OCI-LY7 (cell line): ENCODE results near the gene SORCS1. TPM values are rescaled to one million over a fixed set of nuclear protein-coding genes. Genes with fewer than 3 reads are reported as not detected.

Source experiments
- BruUV-seq: library from RNA; stranded (reverse); fragments of 400-500 nt; replicated peaks from 2 replicates; lab custom pipeline; 2021; lab: Mats Ljungman, UMichigan
- CTCF ChIA-PET: fragments of 300-600 bp; sonication (Branson Sonifier 250); formaldehyde crosslinking; loops from one replicate; lab custom pipeline; 2022; ENCODE audit warnings: antibody characterized with exemption; ENCODE audit not compliant: unreplicated experiment; lab: Charles Lee
- POLR2A ChIA-PET: fragments of 300-600 bp; sonication (Branson Sonifier 250); formaldehyde crosslinking; loops from one replicate; lab custom pipeline; 2022; ENCODE audit warnings: antibody characterized with exemption; lab: Charles Lee
- DNase-seq: peaks from one replicate; pipeline ENCODE4 v3.0.0-alpha.2; 2015; ENCODE audit warnings: low spot score
- H2AFZ ChIP-seq: fragments of 200-600 bp; sonication (generic), shearing (Covaris generic); 2 replicates; pipeline ENCODE4 v1.6.1; 2014; ENCODE audit warnings: mild to moderate bottlenecking, antibody characterized with exemption, low read length, moderate library complexity
- H3K27ac ChIP-seq: fragments of 200-600 bp; sonication (generic); 2 replicates; pipeline ENCODE4 v1.5.1; 2014; ENCODE audit warnings: mixed run types, low read depth, mild to moderate bottlenecking, moderate library complexity, low read length, inconsistent platforms; ENCODE audit not compliant: poor library complexity, severe bottlenecking
- H3K36me3 ChIP-seq: fragments of 200-600 bp; sonication (generic); 2 replicates; pipeline ENCODE4 v1.6.1; 2014; ENCODE audit warnings: mild to moderate bottlenecking, antibody characterized with exemption, low read length, moderate library complexity, mixed read lengths; ENCODE audit not compliant: insufficient read depth
- H3K4me1 ChIP-seq: fragments of 200-600 bp; sonication (generic); 2 replicates; pipeline ENCODE4 v1.5.1; 2014; ENCODE audit warnings: mild to moderate bottlenecking, low read length; ENCODE audit not compliant: insufficient read depth, poor library complexity, severe bottlenecking
- H3K4me2 ChIP-seq: fragments of 200-600 bp; sonication (generic); 2 replicates; pipeline ENCODE4 v1.6.1; 2014; ENCODE audit warnings: mild to moderate bottlenecking, low read length
- H3K4me3 ChIP-seq: fragments of 200-600 bp; sonication (generic); 2 replicates; pipeline ENCODE4 v1.5.1; 2014; ENCODE audit warnings: mild to moderate bottlenecking, low read depth, low read length; ENCODE audit not compliant: poor library complexity, severe bottlenecking
- H3K79me2 ChIP-seq: fragments of 200-600 bp; sonication (generic); 2 replicates; pipeline ENCODE4 v1.6.1; 2016; ENCODE audit warnings: low read depth, mild to moderate bottlenecking, low read length, moderate library complexity, mixed read lengths; ENCODE audit not compliant: insufficient read depth
- H3K9me2 ChIP-seq: fragments of 200-600 bp; sonication (generic); 2 replicates; pipeline ENCODE4 v1.6.1; 2016; ENCODE audit warnings: mild to moderate bottlenecking, low read length, mixed read lengths; ENCODE audit not compliant: insufficient read depth
- H3K9me3 ChIP-seq: fragments of 200-600 bp; sonication (generic); 2 replicates; pipeline ENCODE4 v1.6.1; 2014; ENCODE audit warnings: mild to moderate bottlenecking, mixed run types, low read length, mixed read lengths
- H4K20me1 ChIP-seq: fragments of 200-600 bp; sonication (generic); 2 replicates; pipeline ENCODE4 v1.6.1; 2014; ENCODE audit warnings: mild to moderate bottlenecking, antibody characterized with exemption, low read length, moderate library complexity, mixed read lengths; ENCODE audit not compliant: insufficient read depth
- EZH2phosphoT487 ChIP-seq: fragments of 200-600 bp; sonication (generic); IDR thresholded peaks from 2 replicates; pipeline ENCODE4 v1.6.1; 2018; ENCODE audit warnings: low read depth, borderline replicate concordance, mild to moderate bottlenecking, mixed run types, antibody characterized with exemption, low read length, moderate library complexity, mixed read lengths
- intact Hi-C: fragments of 100-400 bp; cut with micrococcal nuclease; formaldehyde crosslinking; loops from one replicate; pipeline ENCODE4 v1.10.0; 2022; ENCODE audit not compliant: unreplicated experiment
- total RNA-seq, 2 experiments: library from RNA; depleted of rRNA in 1 of 2; stranded (reverse); fragments of >200 nt in 1 of 2; shearing (Covaris generic) in 1 of 2; gene quantifications; 2 replicates each; pipeline ENCODE4 v1.2.3, GENCODE V29; 2014 to 2022
- TF ChIP-seq, protein P1 (sequence below): fragments of 200-600 bp; sonication (generic); conservative IDR thresholded peaks from 2 replicates; pipeline ENCODE4 v1.5.1; 2014; ENCODE audit warnings: mild to moderate bottlenecking, antibody characterized with exemption, low read length, moderate library complexity, mixed read lengths

Gene SORCS1
- total RNA-seq, 2 experiments from 2014 or later, result not detected

DNA sequence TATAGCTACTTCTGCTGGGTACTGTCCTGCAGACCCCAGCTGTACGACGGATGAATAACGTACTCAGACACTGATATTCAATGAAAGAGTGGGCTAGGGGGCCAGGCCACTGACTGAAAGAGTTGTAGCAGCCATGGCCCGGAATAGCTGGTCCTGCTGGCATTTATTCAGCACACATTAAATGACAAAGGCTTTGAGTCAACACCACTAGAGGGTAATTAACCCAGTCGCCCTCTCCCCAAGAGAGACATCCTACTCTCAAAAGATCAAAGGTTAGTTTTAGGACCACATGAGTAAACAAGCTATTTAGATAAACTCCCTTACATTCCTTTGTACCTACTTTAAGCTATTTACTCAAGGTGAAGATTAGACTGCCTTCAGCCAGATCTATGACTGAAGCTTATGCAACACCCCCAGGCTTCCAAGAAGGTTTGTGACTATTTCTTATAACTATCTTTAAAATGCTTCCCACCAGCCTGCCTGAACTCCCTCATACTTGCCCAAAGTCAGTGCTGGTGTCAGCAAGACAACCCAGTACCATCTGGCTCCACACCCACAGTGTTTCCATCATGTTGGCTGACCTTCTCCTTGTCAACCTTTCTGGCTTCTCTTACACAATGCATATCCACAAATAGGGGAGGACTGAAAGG, 629.1 kb downstream of the SORCS1 start:
- Histone ChIP-seq H2AFZ (no peak overlapping the region), H3K79me2 (no peaks in the 10 kb centered on the region), H3K4me3 (no peak overlapping the region), H3K9me3 (no peaks in the 10 kb centered on the region), H3K9me2 (no peaks in the 10 kb centered on the region), H3K36me3 (no peaks in the 10 kb centered on the region), H3K4me2 (no peak overlapping the region), H3K27ac (no peak overlapping the region), H3K4me1 (no peaks in the 10 kb centered on the region), H4K20me1 (no peaks in the 10 kb centered on the region)
- ChIA-PET POLR2A (interaction anchor here (0.6 to 1.2 kb wide), 2 partner anchors 54 to 454 kb away, joined by 4 to 6 read pairs; no protein-coding TSS in a partner anchor), CTCF (no interaction called here)
- TF ChIP-seq, protein P1, sequence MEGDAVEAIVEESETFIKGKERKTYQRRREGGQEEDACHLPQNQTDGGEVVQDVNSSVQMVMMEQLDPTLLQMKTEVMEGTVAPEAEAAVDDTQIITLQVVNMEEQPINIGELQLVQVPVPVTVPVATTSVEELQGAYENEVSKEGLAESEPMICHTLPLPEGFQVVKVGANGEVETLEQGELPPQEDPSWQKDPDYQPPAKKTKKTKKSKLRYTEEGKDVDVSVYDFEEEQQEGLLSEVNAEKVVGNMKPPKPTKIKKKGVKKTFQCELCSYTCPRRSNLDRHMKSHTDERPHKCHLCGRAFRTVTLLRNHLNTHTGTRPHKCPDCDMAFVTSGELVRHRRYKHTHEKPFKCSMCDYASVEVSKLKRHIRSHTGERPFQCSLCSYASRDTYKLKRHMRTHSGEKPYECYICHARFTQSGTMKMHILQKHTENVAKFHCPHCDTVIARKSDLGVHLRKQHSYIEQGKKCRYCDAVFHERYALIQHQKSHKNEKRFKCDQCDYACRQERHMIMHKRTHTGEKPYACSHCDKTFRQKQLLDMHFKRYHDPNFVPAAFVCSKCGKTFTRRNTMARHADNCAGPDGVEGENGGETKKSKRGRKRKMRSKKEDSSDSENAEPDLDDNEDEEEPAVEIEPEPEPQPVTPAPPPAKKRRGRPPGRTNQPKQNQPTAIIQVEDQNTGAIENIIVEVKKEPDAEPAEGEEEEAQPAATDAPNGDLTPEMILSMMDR, result no peak
- TF ChIP-seq EZH2phosphoT487, result no peak
- intact Hi-C loops, result no loop called here
- BruUV-seq, result no TSS peak
- no peak for DNase-seq

DNA sequence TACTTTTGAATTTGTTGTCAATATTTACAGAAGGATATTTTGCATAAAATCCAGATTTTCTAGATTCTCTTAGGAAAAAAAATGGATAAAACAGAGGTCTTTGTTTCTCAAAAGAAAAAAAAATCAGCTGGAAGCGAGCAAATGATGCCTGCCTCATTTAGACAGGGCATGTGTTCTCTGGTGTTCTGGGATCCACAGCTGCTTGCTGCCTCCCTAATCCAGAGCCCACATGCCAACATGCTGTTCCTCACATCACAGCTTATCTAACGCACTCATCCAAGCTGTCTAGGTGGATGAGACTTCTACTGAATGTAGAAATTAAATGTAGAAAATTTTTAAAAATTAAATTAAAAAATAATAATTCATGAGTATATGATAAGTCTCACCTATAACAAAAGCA, 630.1 kb downstream of the SORCS1 start:
- H2AFZ ChIP-seq, result no peak overlapping the region
- TF ChIP-seq EZH2phosphoT487, result no peak
- TF ChIP-seq, protein P1, result no peak
- H3K4me2 ChIP-seq, result no peak overlapping the region
- no peak overlapping the region for H3K27ac ChIP-seq
- H3K9me3 ChIP-seq, result no peaks in the 10 kb centered on the region
- CTCF ChIA-PET, result no interaction called here
- no peaks in the 10 kb centered on the region for H3K36me3 ChIP-seq
- POLR2A ChIA-PET, result no interaction called here
- H3K79me2 ChIP-seq, result no peaks in the 10 kb centered on the region
- no peak for DNase-seq
- no TSS peak for BruUV-seq
- no peak overlapping the region for H3K4me3 ChIP-seq
- intact Hi-C loops, result no loop called here
- no peaks in the 10 kb centered on the region for H3K4me1 ChIP-seq
- H4K20me1 ChIP-seq, result no peaks in the 10 kb centered on the region
- no peaks in the 10 kb centered on the region for H3K9me2 ChIP-seq

DNA sequence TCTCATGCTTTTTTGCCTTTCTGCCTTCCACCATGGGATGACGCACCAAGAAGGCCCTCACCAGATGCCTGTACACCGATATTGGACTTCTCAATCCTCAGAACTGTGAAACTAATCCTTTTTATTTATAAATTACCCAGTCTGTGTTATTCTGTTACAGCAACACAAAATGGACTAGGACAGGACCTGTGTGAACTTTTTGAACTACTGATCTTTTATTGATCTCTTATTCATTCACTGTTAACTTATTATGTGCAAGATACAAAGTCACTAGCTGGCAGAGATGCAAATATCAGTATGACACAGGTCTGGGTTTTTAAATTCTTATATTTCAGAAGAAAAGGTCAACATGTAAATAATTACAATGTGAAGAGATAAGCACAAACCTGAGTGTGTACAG, 635.8 kb downstream of the SORCS1 start:
- H3K4me1 ChIP-seq, result no peaks in the 10 kb centered on the region
- no peak overlapping the region for H3K27ac ChIP-seq
- ChIA-PET CTCF (no interaction called here), POLR2A (no interaction called here)
- no TSS peak for BruUV-seq
- TF ChIP-seq, protein P1, result no peak
- no peak for TF ChIP-seq EZH2phosphoT487
- intact Hi-C loops, result no loop called here
- DNase-seq, result no peak
- H2AFZ ChIP-seq, result no peak overlapping the region
- no peaks in the 10 kb centered on the region for H3K36me3 ChIP-seq
- no peaks in the 10 kb centered on the region for H3K9me3 ChIP-seq
- no peaks in the 10 kb centered on the region for H3K9me2 ChIP-seq
- no peak overlapping the region for H3K4me3 ChIP-seq
- H4K20me1 ChIP-seq, result no peaks in the 10 kb centered on the region
- no peak overlapping the region for H3K4me2 ChIP-seq
- H3K79me2 ChIP-seq, result no peaks in the 10 kb centered on the region
